IMR-90 (cell line): Measurements from ENCODE around the gene COL23A1. TPM values are rescaled to one million over a fixed set of nuclear protein-coding genes. Genes with fewer than 3 reads are reported as not detected.

ENCODE experiments used
- ATAC-seq: fragments of 200-7000 bp; cut with Tn5 transposase; 2 replicates; pipeline ENCODE4 v1.9.1; 2020; ENCODE audit warnings: low read depth, mild to moderate bottlenecking, moderate library complexity
- BruUV-seq: library from RNA; stranded (reverse); fragments of 400-500 nt; replicated peaks from 2 replicates; lab custom pipeline; 2021; lab: Mats Ljungman, UMichigan
- CTCF ChIA-PET: fragments of 300-600 bp; formaldehyde crosslinking; extraction: SDS; loops from one replicate; lab custom pipeline; 2021; ENCODE audit warnings: antibody characterized with exemption; lab: Yijun Ruan, JAX
- POLR2A ChIA-PET: fragments of 300-600 bp; sonication (Branson Sonifier 250); formaldehyde crosslinking; loops from one replicate; lab custom pipeline; 2022; ENCODE audit warnings: antibody characterized with exemption; ENCODE audit not compliant: unreplicated experiment; lab: Charles Lee
- DNase-seq: peaks from one replicate; pipeline ENCODE4 v3.0.0; 2013
- H2AFZ ChIP-seq: replicated peaks from 2 replicates; pipeline ENCODE3; 2013; ENCODE audit warnings: low read length, mild to moderate bottlenecking; ENCODE audit not compliant: poor library complexity
- H2AK5ac ChIP-seq: 2 replicates; pipeline ENCODE4 v1.6.1; 2013; ENCODE audit warnings: low read depth, low read length, inconsistent platforms
- H2AK9ac ChIP-seq: replicated peaks from 2 replicates; pipeline ENCODE3; 2013; ENCODE audit warnings: mild to moderate bottlenecking, low read depth, low read length, moderate library complexity; ENCODE audit not compliant: poor library complexity
- H2BK120ac ChIP-seq: 2 replicates; pipeline ENCODE4 v1.6.1; 2013; ENCODE audit warnings: low read depth, low read length, inconsistent platforms
- H2BK15ac ChIP-seq: 3 replicates; pipeline ENCODE4 v1.6.1; 2013; ENCODE audit warnings: low read depth, low read length, inconsistent platforms
- H2BK20ac ChIP-seq: 2 replicates; pipeline ENCODE4 v1.6.1; 2013; ENCODE audit warnings: low read depth, mild to moderate bottlenecking, inconsistent platforms, low read length, moderate library complexity
- H2BK5ac ChIP-seq: 2 replicates; pipeline ENCODE4 v1.6.1; 2013; ENCODE audit warnings: mild to moderate bottlenecking, low read depth, low read length, inconsistent platforms; ENCODE audit not compliant: poor library complexity, severe bottlenecking
- H3K14ac ChIP-seq: replicated peaks from 2 replicates; pipeline ENCODE4 v1.6.1; 2013; ENCODE audit warnings: low read depth, low read length, inconsistent platforms
- H3K18ac ChIP-seq: 2 replicates; pipeline ENCODE4 v1.6.1; 2013; ENCODE audit warnings: low read depth, low read length, control low read depth
- H3K23ac ChIP-seq: 2 replicates; pipeline ENCODE4 v1.6.1; 2013; ENCODE audit warnings: low read depth, low read length, inconsistent platforms
- H3K27ac ChIP-seq: 2 replicates; pipeline ENCODE4 v1.5.1; 2013; ENCODE audit warnings: mild to moderate bottlenecking, control low read depth, low read length; ENCODE audit not compliant: insufficient read depth
- H3K27me3 ChIP-seq: 2 replicates; pipeline ENCODE4 v1.6.1; 2013; ENCODE audit warnings: low read length; ENCODE audit not compliant: control insufficient read depth, insufficient read depth
- H3K36me3 ChIP-seq: 2 replicates; pipeline ENCODE4 v1.6.1; 2013; ENCODE audit warnings: low read length, mixed read lengths; ENCODE audit not compliant: control insufficient read depth, insufficient read depth
- H3K4ac ChIP-seq: 2 replicates; pipeline ENCODE4 v1.6.1; 2013; ENCODE audit warnings: low read depth, low read length, inconsistent platforms
- H3K4me1 ChIP-seq: 2 replicates; pipeline ENCODE4 v1.6.1; 2013; ENCODE audit warnings: low read length, mixed read lengths; ENCODE audit not compliant: control insufficient read depth, insufficient read depth
- H3K4me2 ChIP-seq: 2 replicates; pipeline ENCODE4 v1.6.1; 2013; ENCODE audit warnings: low read depth, mild to moderate bottlenecking, control low read depth, low read length, moderate library complexity
- H3K4me3 ChIP-seq: 2 replicates; pipeline ENCODE4 v1.5.1; 2013; ENCODE audit warnings: low read depth, mild to moderate bottlenecking, control low read depth, low read length, moderate library complexity; ENCODE audit not compliant: insufficient read depth
- H3K56ac ChIP-seq: 2 replicates; pipeline ENCODE4 v1.6.1; 2013; ENCODE audit warnings: low read length, inconsistent platforms; ENCODE audit not compliant: insufficient read depth; ENCODE audit errors: extremely low read depth
- H3K79me1 ChIP-seq, 2 experiments: 2 replicates each; pipeline ENCODE4 v1.6.1; 2013; ENCODE audit warnings: low read length in 2 of 2, inconsistent platforms in 1 of 2, low read depth in 1 of 2
- H3K9ac ChIP-seq: 2 replicates; pipeline ENCODE4 v1.6.1; 2013; ENCODE audit warnings: low read depth, low read length, control low read depth
- H3K9me1 ChIP-seq: 2 replicates; pipeline ENCODE4 v1.6.1; 2013; ENCODE audit warnings: low read length, inconsistent platforms; ENCODE audit not compliant: insufficient read depth
- H3K9me3 ChIP-seq: 2 replicates; pipeline ENCODE4 v1.6.1; 2013; ENCODE audit warnings: low read length; ENCODE audit not compliant: control insufficient read depth, insufficient read depth
- H4K20me1 ChIP-seq: 2 replicates; pipeline ENCODE4 v1.6.1; 2013; ENCODE audit warnings: low read length, inconsistent platforms; ENCODE audit not compliant: insufficient read depth
- H4K5ac ChIP-seq: 2 replicates; pipeline ENCODE4 v1.6.1; 2013; ENCODE audit warnings: mild to moderate bottlenecking, low read depth, low read length, control low read depth
- H4K8ac ChIP-seq, 2 experiments: 2 replicates each; pipeline ENCODE4 v1.6.1; 2013; ENCODE audit warnings: low read depth in 2 of 2, low read length in 2 of 2, control low read depth in 1 of 2, inconsistent platforms in 1 of 2
- H4K91ac ChIP-seq: 2 replicates; pipeline ENCODE4 v1.6.1; 2013; ENCODE audit warnings: low read depth, low read length, inconsistent platforms; ENCODE audit not compliant: insufficient read depth
- BHLHE40 ChIP-seq: fragments of 150-350 bp; IDR thresholded peaks from 2 replicates; pipeline ENCODE4 v1.6.1; 2016; ENCODE audit warnings: mild to moderate bottlenecking, low read depth, low read length
- CHD1 ChIP-seq: IDR thresholded peaks from 2 replicates; pipeline ENCODE4 v1.6.1; 2012; ENCODE audit warnings: low read depth, low read length, improper control_type of control experiment
- ELK1 ChIP-seq: fragments of 150-350 bp; IDR thresholded peaks from 2 replicates; pipeline ENCODE4 v1.6.1; 2016; ENCODE audit warnings: low read depth, mild to moderate bottlenecking, low read length, moderate library complexity, borderline replicate concordance
- FOS ChIP-seq: fragments of 150-350 bp; IDR thresholded peaks from 2 replicates; pipeline ENCODE4 v1.6.1; 2016; ENCODE audit warnings: low read depth, low read length
- MAFK ChIP-seq: IDR thresholded peaks from 2 replicates; pipeline ENCODE4 v1.6.1; 2012; ENCODE audit warnings: low read depth, low read length, improper control_type of control experiment
- MAZ ChIP-seq: IDR thresholded peaks from 2 replicates; pipeline ENCODE4 v1.6.1; 2012; ENCODE audit warnings: low read depth, mild to moderate bottlenecking, low read length, improper control_type of control experiment, moderate library complexity, borderline replicate concordance
- MXI1 ChIP-seq: IDR thresholded peaks from 2 replicates; pipeline ENCODE4 v1.6.1; 2012; ENCODE audit warnings: low read depth, mild to moderate bottlenecking, low read length, moderate library complexity, borderline replicate concordance
- POLR2A ChIP-seq: IDR thresholded peaks from 2 replicates; pipeline ENCODE4 v1.6.1; 2012; ENCODE audit warnings: mild to moderate bottlenecking, low read depth, low read length
- RAD21 ChIP-seq: IDR thresholded peaks from 2 replicates; pipeline ENCODE4 v1.6.1; 2012; ENCODE audit warnings: low read length, improper control_type of control experiment
- RCOR1 ChIP-seq: IDR thresholded peaks from 2 replicates; pipeline ENCODE4 v1.6.1; 2012; ENCODE audit warnings: mild to moderate bottlenecking, low read length, improper control_type of control experiment; ENCODE audit not compliant: insufficient replicate concordance
- RFX5 ChIP-seq: IDR thresholded peaks from 2 replicates; pipeline ENCODE4 v1.8.0; 2012; ENCODE audit warnings: low read depth, mild to moderate bottlenecking, low read length, moderate library complexity
- SMC3 ChIP-seq: fragments of 150-350 bp; IDR thresholded peaks from 2 replicates; pipeline ENCODE4 v1.6.1; 2016; ENCODE audit warnings: low read depth, mild to moderate bottlenecking, antibody characterized with exemption, low read length, moderate library complexity
- USF2 ChIP-seq: fragments of 150-350 bp; IDR thresholded peaks from 2 replicates; pipeline ENCODE4 v1.6.1; 2017; ENCODE audit warnings: mild to moderate bottlenecking, antibody characterized with exemption, low read length, low read depth
- WGBS, 2 experiments: methylation state at CpG; one replicate each; pipeline versions ENCODE4 v1.1.5 to v1.1.7; 2013; ENCODE audit warnings: missing lambda C conversion rate in 2 of 2; ENCODE audit not compliant: insufficient read length in 1 of 2; ENCODE audit errors: extremely low coverage in 2 of 2; 5-methylcytosine and 5-hydroxymethylcytosine counted together
- dilution Hi-C: fragments of 300-500 bp; cut with HindIII; formaldehyde crosslinking; loops from one replicate; pipeline ENCODE4 v1.14.3; 2018; ENCODE audit warnings: low sequenced_read_pairs; ENCODE audit not compliant: unreplicated experiment
- in situ Hi-C: fragments of 300-500 bp; cut with MboI; formaldehyde crosslinking; loops from 3 replicates; pipeline ENCODE4 v1.14.3; 2019; ENCODE audit warnings: low sequenced_read_pairs, inconsistent platforms, mixed read lengths
- intact Hi-C: fragments of 100-400 bp; cut with micrococcal nuclease; formaldehyde crosslinking; loops from 2 replicates; pipeline ENCODE4 v1.10.0; 2022
- polyA plus RNA-seq, 3 experiments: library from polyadenylated mRNA; depleted of rRNA; stranded (reverse); fragments of >200 nt; gene quantifications; 2 replicates each; pipeline ENCODE4 v1.2.3, GENCODE V29; 2012; ENCODE audit warnings: low replicate concordance in 1 of 3
- total RNA-seq: library from RNA; depleted of rRNA; stranded (reverse); fragments of >200 nt; gene quantifications from 2 replicates; pipeline ENCODE4 v1.2.3, GENCODE V29; 2012

The COL23A1 gene
- total and polyA plus RNA-seq, 2 of the 4 experiments (the other 2 are of a cell fraction) = not detected

GRCh38 chr5:178204182-178204934 is 385.8 kb downstream of the COL23A1 start, which contains the start of gene HNRNPAB (continued):
- TF ChIP-seq POLR2A (peak; percentile 100), MAFK (no peak), MXI1 (peak; percentile 91)

- CTCF ChIA-PET = interaction anchor here (1.3 kb wide), 1 partner anchor 128 kb away, joined by 5 read pairs; no protein-coding TSS in a partner anchor
- intact Hi-C loops = loop anchor here (1.0 kb wide), 1 partner anchor 29 kb away; the partner anchor contains the start of gene PHYKPL
- TF ChIP-seq RAD21 = no peak
- TF ChIP-seq BHLHE40 = no peak
- TF ChIP-seq ELK1 = no peak
- TF ChIP-seq MAZ = no peak
- TF ChIP-seq RCOR1 = no peak
- TF ChIP-seq CHD1 = no peak
- no peak for TF ChIP-seq SMC3
- no peak for TF ChIP-seq USF2
- no peak for TF ChIP-seq MAFK
- no peak for TF ChIP-seq RFX5
- no peak for TF ChIP-seq FOS
These were observed 386.5 kb downstream of the COL23A1 start for GRCh38 chr5:178203670-178204181.

More at GRCh38 chr5:178203670-178204181, 386.5 kb downstream of the COL23A1 start:
- dilution Hi-C loops (no loop called here), in situ Hi-C loops (no loop called here)
- Histone ChIP-seq H2BK120ac (0 out of 2 replicates have a peak overlapping the region, but pooled peaks have one; percentile 20), H2BK5ac (no peak overlapping the region), H4K91ac (peak overlapping the region; percentile 58; the same call in 1 of the 2 replicates), H3K27me3 (no peaks in the 10 kb centered on the region), H3K36me3 (peaks cover 24% of the 10 kb centered on the region), H2AFZ (peak overlapping the region; percentile 96), H4K20me1 (peaks cover 35% of the 10 kb centered on the region), H3K79me1 (peaks cover 3 to 38% of the 10 kb centered on the region in 2 experiments; a peak in 3 of 4 replicates), H4K8ac (peak overlapping the region; percentile 54 to 78; a peak in 2 of 4 replicates), H3K9me3 (no peaks in the 10 kb centered on the region), H3K56ac (peak overlapping the region; percentile 45; the same call in 1 of the 2 replicates), H4K5ac (no peak overlapping the region), H2BK15ac (no peak overlapping the region), H3K4me3 (peak overlapping the region; percentile 61), H3K18ac (no peak overlapping the region), H2AK9ac (peak overlapping the region; percentile 47), H3K14ac (peak overlapping the region; percentile 91), H3K9ac (peak overlapping the region; percentile 77), H3K4ac (peak overlapping the region; percentile 77), H3K23ac (peak overlapping the region; percentile 84), H3K27ac (peak overlapping the region; percentile 42; the same call in 1 of the 2 replicates), H3K4me1 (peaks cover 11% of the 10 kb centered on the region), H2AK5ac (peak overlapping the region; percentile 18; the same call in 1 of the 2 replicates), H2BK20ac (no peak overlapping the region), H3K9me1 (peaks cover 19% of the 10 kb centered on the region), H3K4me2 (peak overlapping the region; percentile 71)
- POLR2A ChIA-PET = no interaction called here
- 12% methylated on average over 3 of the region's 30 CpGs; no CpG with 5 or more reads in 1 of the 2 experiments for WGBS, 2 experiments
- BruUV-seq = no TSS peak
- ATAC-seq = no peak; the same call in none of the 2 replicates
- DNase-seq = no peak
